Measurements from ENCODE around the gene WDR86.

- TF ChIP-seq CTCF (IDR thresholded peaks at IDR 0.05; ENCODE audit: low read length): no peak
- no peak for TF ChIP-seq EZH2 (IDR thresholded peaks at IDR 0.05; ENCODE audit: borderline replicate concordance, low read length)
Observed at GRCh38 chr7:151379193-151379520, 30.7 kb downstream of the WDR86 start.
